Natural killer cell (primary cell): Measurements from ENCODE around the gene CEP131. TPM values are rescaled to one million over a fixed set of nuclear protein-coding genes. Genes with fewer than 3 reads are reported as not detected.

ENCODE experiments used
- ATAC-seq, 3 donors: fragments of 150-1000 bp in 2 of 3; fragments of 200-7000 bp in 1 of 3; cut with Tn5 transposase; 1 replicate in 1 of 3; 2 replicates in 2 of 3; pipeline ENCODE4 v1.10.0; 2021; ENCODE audit warnings: mild to moderate bottlenecking in 2 of 3, moderate library complexity in 2 of 3
- DNase-seq, 2 donors: peaks; one replicate each; pipeline versions ENCODE4 v3.0.0 to v3.0.0-alpha.2; 2013 to 2021; ENCODE audit warnings: mixed read lengths in 1 of 2
- H3K27ac ChIP-seq: one replicate; pipeline ENCODE4 v1.5.1; 2013; ENCODE audit warnings: mild to moderate bottlenecking, low read length
- H3K27me3 ChIP-seq: one replicate; pipeline ENCODE4 v1.6.1; 2013; ENCODE audit warnings: low read length; ENCODE audit not compliant: control insufficient read depth, insufficient read depth
- H3K36me3 ChIP-seq: one replicate; pipeline ENCODE4 v1.6.1; 2013; ENCODE audit warnings: low read length; ENCODE audit not compliant: control insufficient read depth, insufficient read depth
- H3K4me1 ChIP-seq: one replicate; pipeline ENCODE4 v1.6.1; 2013; ENCODE audit warnings: low read length; ENCODE audit not compliant: control insufficient read depth, insufficient read depth
- H3K4me3 ChIP-seq: one replicate; pipeline ENCODE4 v1.5.1; 2013; ENCODE audit warnings: low read length
- H3K9me3 ChIP-seq: one replicate; pipeline ENCODE4 v1.6.1; 2013; ENCODE audit warnings: low read length; ENCODE audit not compliant: control insufficient read depth, insufficient read depth
- H3K27ac Mint-ChIP-seq, 2 donors: one replicate each; pipeline ENCODE4 v1.8.0; 2022; ENCODE audit warnings: mild to moderate bottlenecking in 2 of 2, mixed read lengths in 2 of 2, moderate library complexity in 1 of 2
- H3K27me3 Mint-ChIP-seq, 2 donors: one replicate each; pipeline ENCODE4 v1.8.0; 2022; ENCODE audit warnings: low read depth in 2 of 2, mixed read lengths in 2 of 2
- H3K36me3 Mint-ChIP-seq: one replicate; pipeline ENCODE4 v1.8.0; 2022; ENCODE audit warnings: mixed read lengths
- H3K4me1 Mint-ChIP-seq, 2 donors: one replicate each; pipeline ENCODE4 v1.8.0; 2022; ENCODE audit warnings: mixed read lengths in 2 of 2
- H3K4me3 Mint-ChIP-seq: one replicate; pipeline ENCODE4 v1.8.0; 2022; ENCODE audit warnings: mild to moderate bottlenecking, moderate library complexity, mixed read lengths
- H3K9me3 Mint-ChIP-seq, 2 donors: one replicate each; pipeline ENCODE4 v1.8.0; 2022; ENCODE audit warnings: mixed read lengths in 2 of 2
- CTCF ChIP-seq: fragments of 200-600 bp; IDR thresholded peaks from one replicate; pipeline ENCODE4 v1.8.0; 2022; ENCODE audit warnings: antibody characterized with exemption
- WGBS: methylation state at CpG from one replicate; pipeline ENCODE4 v1.1.7; 2013; ENCODE audit warnings: missing lambda C conversion rate; ENCODE audit not compliant: insufficient coverage; 5-methylcytosine and 5-hydroxymethylcytosine counted together
- intact Hi-C: fragments of 100-400 bp; cut with micrococcal nuclease; formaldehyde crosslinking; loops from one replicate; pipeline ENCODE4 v1.14.2; 2022
- total RNA-seq, 4 donors: library from RNA; stranded (reverse); fragments of 120-200 nt in 1 of 4; gene quantifications; one replicate each; pipeline versions ENCODE4 v1.2.3 to v1.2.4, GENCODE V29; 2013 to 2022

Gene CEP131
- total RNA-seq, 3 donors from 2014 or later (not counting 1 experiment from before 2014, with no cell fraction given): 9.9 to 11.4 (median 10.0) TPM

GRCh38 chr17:81160306-81160705, 62.5 kb downstream of the CEP131 start:
- intact Hi-C loops: no loop called here
- Mint-ChIP-seq H3K4me3 (peak overlapping the region; percentile 92), H3K27me3 (peaks cover 0 to 4% of the 10 kb centered on the region in 2 donors), H3K36me3 (no peaks in the 10 kb centered on the region), H3K27ac (peak overlapping the region; percentile 71 to 90), H3K9me3 (no peaks in the 10 kb centered on the region), H3K4me1 (peaks cover 4 to 18% of the 10 kb centered on the region in 2 donors)
- 3% methylated on average over 28 of the region's 28 CpGs for WGBS
- peaks cover 24% of the 10 kb centered on the region for H3K4me1 ChIP-seq
- peak overlapping the region; percentile 52 for H3K27ac ChIP-seq
- DNase-seq: peak in 1 of 2 donors; percentile 47
- no peak for TF ChIP-seq CTCF
- no peaks in the 10 kb centered on the region for H3K9me3 ChIP-seq
- H3K27me3 ChIP-seq: peaks cover 8% of the 10 kb centered on the region
- H3K36me3 ChIP-seq: no peaks in the 10 kb centered on the region
- H3K4me3 ChIP-seq: peak overlapping the region; percentile 48
- ATAC-seq: peak; percentile 72 to 86 (median 76)

- Histone ChIP-seq H3K4me3 (peak overlapping the region; percentile 48), H3K27ac (peak overlapping the region; percentile 52), H3K9me3 (no peaks in the 10 kb centered on the region), H3K36me3 (no peaks in the 10 kb centered on the region), H3K4me1 (peaks cover 22% of the 10 kb centered on the region), H3K27me3 (peaks cover 3% of the 10 kb centered on the region)
- H3K36me3 Mint-ChIP-seq: no peaks in the 10 kb centered on the region
- ATAC-seq: peak; percentile 19 to 40 (median 38)
- H3K9me3 Mint-ChIP-seq: no peaks in the 10 kb centered on the region
- no peak for DNase-seq
- 39% methylated on average over 25 of the region's 25 CpGs for WGBS
- peaks cover 0 to 4% of the 10 kb centered on the region in 2 donors for H3K27me3 Mint-ChIP-seq
- no peak for TF ChIP-seq CTCF
- peak overlapping the region; percentile 71 to 90 for H3K27ac Mint-ChIP-seq
- intact Hi-C loops: no loop called here
- H3K4me3 Mint-ChIP-seq: peak overlapping the region; percentile 31
- H3K4me1 Mint-ChIP-seq: peaks cover 4 to 18% of the 10 kb centered on the region in 2 donors
Measured at GRCh38 chr17:81159611-81160265, 63.0 kb downstream of the CEP131 start.

- Mint-ChIP-seq H3K4me1 (peaks cover 4 to 18% of the 10 kb centered on the region in 2 donors), H3K36me3 (no peaks in the 10 kb centered on the region), H3K27ac (peak overlapping the region in 1 of 2 donors; percentile 77), H3K27me3 (no peaks in the 10 kb centered on the region), H3K9me3 (no peaks in the 10 kb centered on the region), H3K4me3 (peak overlapping the region; percentile 78)
- Histone ChIP-seq H3K27me3 (peaks cover 2% of the 10 kb centered on the region), H3K27ac (no peak overlapping the region), H3K9me3 (no peaks in the 10 kb centered on the region), H3K4me3 (no peak overlapping the region), H3K36me3 (no peaks in the 10 kb centered on the region), H3K4me1 (peaks cover 22% of the 10 kb centered on the region)
- no peak for TF ChIP-seq CTCF
- intact Hi-C loops: no loop called here
- ATAC-seq: no peak
- no peak for DNase-seq
- WGBS: 91% methylated on average over 43 of the region's 43 CpGs
Measured at GRCh38 chr17:81158688-81159590, 63.8 kb downstream of the CEP131 start.
